ENCODE data around the gene STUM.

DNA sequence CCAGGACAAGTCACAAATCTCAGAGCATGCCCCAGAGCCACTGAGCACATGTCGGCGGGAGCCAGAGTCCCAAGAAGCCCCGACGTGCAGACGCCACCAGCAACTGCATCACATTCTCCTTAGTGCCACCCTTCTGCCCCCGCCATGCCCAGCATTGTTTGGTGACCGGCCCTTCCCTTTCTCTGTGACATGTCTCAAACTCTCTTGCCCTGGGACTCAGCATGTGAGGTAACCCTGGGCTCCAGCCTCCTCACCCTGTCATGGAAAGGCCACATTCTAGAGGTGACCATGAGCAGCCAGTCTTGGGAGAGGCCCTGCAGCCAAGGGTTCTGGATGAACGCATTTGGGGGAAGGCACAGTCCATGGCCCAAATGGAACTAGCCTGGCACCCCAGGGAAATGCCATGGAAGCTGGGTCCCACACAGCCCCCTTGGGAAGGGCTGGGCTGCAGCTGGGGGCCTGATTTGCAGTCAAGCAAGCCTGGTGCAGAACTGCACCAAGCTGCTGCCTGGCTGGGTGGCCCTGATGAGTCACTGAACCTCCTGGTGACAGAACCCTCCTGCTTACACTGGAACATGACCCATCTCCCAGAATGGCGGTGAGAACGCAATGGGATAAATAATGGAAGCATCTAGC, 96.1 kb downstream of the STUM start:
- TF ChIP-seq, protein P1, sequence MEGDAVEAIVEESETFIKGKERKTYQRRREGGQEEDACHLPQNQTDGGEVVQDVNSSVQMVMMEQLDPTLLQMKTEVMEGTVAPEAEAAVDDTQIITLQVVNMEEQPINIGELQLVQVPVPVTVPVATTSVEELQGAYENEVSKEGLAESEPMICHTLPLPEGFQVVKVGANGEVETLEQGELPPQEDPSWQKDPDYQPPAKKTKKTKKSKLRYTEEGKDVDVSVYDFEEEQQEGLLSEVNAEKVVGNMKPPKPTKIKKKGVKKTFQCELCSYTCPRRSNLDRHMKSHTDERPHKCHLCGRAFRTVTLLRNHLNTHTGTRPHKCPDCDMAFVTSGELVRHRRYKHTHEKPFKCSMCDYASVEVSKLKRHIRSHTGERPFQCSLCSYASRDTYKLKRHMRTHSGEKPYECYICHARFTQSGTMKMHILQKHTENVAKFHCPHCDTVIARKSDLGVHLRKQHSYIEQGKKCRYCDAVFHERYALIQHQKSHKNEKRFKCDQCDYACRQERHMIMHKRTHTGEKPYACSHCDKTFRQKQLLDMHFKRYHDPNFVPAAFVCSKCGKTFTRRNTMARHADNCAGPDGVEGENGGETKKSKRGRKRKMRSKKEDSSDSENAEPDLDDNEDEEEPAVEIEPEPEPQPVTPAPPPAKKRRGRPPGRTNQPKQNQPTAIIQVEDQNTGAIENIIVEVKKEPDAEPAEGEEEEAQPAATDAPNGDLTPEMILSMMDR (IDR thresholded peaks at IDR 0.05; ENCODE audit: low read length) = no peak
- TF ChIP-seq EZH2 (optimal IDR thresholded peaks at IDR 0.05; ENCODE audit: low read depth, low read length) (no peak), EZH2phosphoT487 (IDR thresholded peaks at IDR 0.05; ENCODE audit: low read length) (no peak)
